NCI-H2227 (cell line): ENCODE measurements around the gene RNU5B-1.

Experiments used
- DNase-seq: peaks from one replicate; lab custom pipeline; 2025; ENCODE audit not compliant: unreplicated experiment; lab: John Stamatoyannopoulos, UW

Gene RNU5B-1

GRCh38 chr15:65327651-65328393 lies 23.3 kb downstream of the RNU5B-1 start:
- DNase-seq = no peak

GRCh38 chr15:65328506-65329287 lies 24.2 kb downstream of the RNU5B-1 start:
- DNase-seq = no peak

- DNase-seq = no peak
These were observed 25.0 kb downstream of the RNU5B-1 start for GRCh38 chr15:65329288-65329983.

- DNase-seq = no peak
These were observed 25.7 kb downstream of the RNU5B-1 start for GRCh38 chr15:65329984-65330735.

GRCh38 chr15:65330934-65331645 lies 26.6 kb downstream of the RNU5B-1 start:
- no peak for DNase-seq

GRCh38 chr15:65331811-65332210 lies 27.3 kb downstream of the RNU5B-1 start:
- no peak for DNase-seq

GRCh38 chr15:65332391-65333147 lies 28.1 kb downstream of the RNU5B-1 start:
- DNase-seq = peak; percentile 11

GRCh38 chr15:65333148-65333820 lies 28.8 kb downstream of the RNU5B-1 start:
- no peak for DNase-seq

GRCh38 chr15:65333856-65334255 lies 29.4 kb downstream of the RNU5B-1 start:
- DNase-seq = no peak

GRCh38 chr15:65334586-65335231 lies 30.2 kb downstream of the RNU5B-1 start:
- DNase-seq = no peak

GRCh38 chr15:65335278-65336055 lies 31.0 kb downstream of the RNU5B-1 start:
- no peak for DNase-seq

- DNase-seq = peak; percentile 78
These were observed 32.3 kb downstream of the RNU5B-1 start for GRCh38 chr15:65336493-65337435.

GRCh38 chr15:65337436-65338070 lies 33.1 kb downstream of the RNU5B-1 start:
- DNase-seq = no peak

- no peak for DNase-seq
These were observed 33.9 kb downstream of the RNU5B-1 start for GRCh38 chr15:65338366-65338765.

GRCh38 chr15:65338823-65339222 lies 34.3 kb downstream of the RNU5B-1 start:
- DNase-seq = no peak

GRCh38 chr15:65339416-65339815 lies 34.9 kb downstream of the RNU5B-1 start:
- DNase-seq = no peak
